Motor neuron (in vitro differentiated cells): Measurements from ENCODE around the gene SRXN1. TPM values are rescaled to one million over a fixed set of nuclear protein-coding genes. Genes with fewer than 3 reads are reported as not detected.

Experiments
- ATAC-seq, 8 experiments: fragments of 200-7000 bp; cut with Tn5 transposase; replicated peaks in 6 of 8; 2 replicates each; pipeline ENCODE4 v1.8.0; 2021; ENCODE audit warnings: mild to moderate bottlenecking in 8 of 8, moderate library complexity in 8 of 8
- H3K27ac ChIP-seq, 2 donors: fragments of 250-450 bp; sonication (Bioruptor Pico); 2 replicates each; pipeline ENCODE4 v1.9.0; 2021; ENCODE audit warnings: antibody characterized with exemption in 2 of 2, mild to moderate bottlenecking in 2 of 2, moderate library complexity in 1 of 2
- H3K4me1 ChIP-seq, 2 donors: fragments of 250-450 bp; sonication (Bioruptor Pico); replicated peaks in 1 of 2; 2 replicates each; pipeline ENCODE4 v1.6.1; 2021; ENCODE audit warnings: antibody characterized with exemption in 2 of 2, mild to moderate bottlenecking in 2 of 2, moderate library complexity in 1 of 2
- H3K4me3 ChIP-seq, 5 donors: fragments of 250-450 bp; sonication (Bioruptor Pico); 2 replicates each; pipeline ENCODE4 v1.9.0; 2021; ENCODE audit warnings: antibody characterized with exemption in 5 of 5, mild to moderate bottlenecking in 5 of 5, moderate library complexity in 4 of 5
- WGBS, 10 experiments: fragments of 450-650 bp; shearing (Covaris generic); methylation state at CpG; one replicate each; pipeline ENCODE4 v1.0.0; 2022; 5-methylcytosine and 5-hydroxymethylcytosine counted together
- in situ Hi-C, 9 experiments: fragments of 400-800 bp; cut with MboI; loops; one replicate each; pipeline ENCODE4 v1.15.0; 2021; ENCODE audit warnings: low sequenced_read_pairs in 9 of 9, low pct_unique_long_range_greater_than_20kb in 2 of 9; ENCODE audit not compliant: unreplicated experiment in 9 of 9
- total RNA-seq, 8 experiments: library from RNA; unstranded; fragments of 300-600 nt; gene quantifications; 2 replicates each; pipeline versions ENCODE4 v1.2.3 to v1.2.4, GENCODE V29; 2022

The SRXN1 gene
- total RNA-seq, 8 experiments from 2014 or later: 7.1 to 51.6 (median 16.2) TPM

- in situ Hi-C loops: no loop called here
- Histone ChIP-seq H3K27ac (no peak overlapping the region), H3K4me1 (peaks cover 20 to 32% of the 10 kb centered on the region in 2 donors), H3K4me3 (no peak overlapping the region)
- 35 to 100% (median 92%) methylated on average over 1 to 6 of the region's 8 CpGs; no CpG with 5 or more reads in 5 of the 10 experiments for WGBS, 10 experiments
- ATAC-seq: no peak
Observed at GRCh38 chr20:602111-602970, 50.7 kb downstream of the SRXN1 start.

- peaks cover 18 to 26% of the 10 kb centered on the region in 2 donors for H3K4me1 ChIP-seq
- H3K4me3 ChIP-seq: no peak overlapping the region
- WGBS, 10 experiments: 40 to 100% (median 72%) methylated on average over 1 to 6 of the region's 6 CpGs; no CpG with 5 or more reads in 2 of the 10 experiments
- H3K27ac ChIP-seq: no peak overlapping the region
- no peak for ATAC-seq
- in situ Hi-C loops: no loop called here
Observed at GRCh38 chr20:600736-601135, 52.3 kb downstream of the SRXN1 start.

GRCh38 chr20:600141-600540, 52.9 kb downstream of the SRXN1 start:
- in situ Hi-C loops: no loop called here
- Histone ChIP-seq H3K4me3 (no peak overlapping the region), H3K4me1 (peaks cover 12 to 20% of the 10 kb centered on the region in 2 donors), H3K27ac (no peak overlapping the region)
- 17 to 100% (median 100%) methylated on average over 1 to 2 of the region's 2 CpGs; no CpG with 5 or more reads in 7 of the 10 experiments for WGBS, 10 experiments
- no peak for ATAC-seq

GRCh38 chr20:598133-598850, 54.7 kb downstream of the SRXN1 start:
- H3K4me1 ChIP-seq: peaks cover 2 to 6% of the 10 kb centered on the region in 2 donors
- in situ Hi-C loops: no loop called here
- no peak for ATAC-seq
- H3K27ac ChIP-seq: no peak overlapping the region
- WGBS, 10 experiments: 8 to 80% (median 60%) methylated on average over 1 to 11 of the region's 13 CpGs; no CpG with 5 or more reads in 5 of the 10 experiments
- H3K4me3 ChIP-seq: no peak overlapping the region

- ATAC-seq: no peak
- H3K27ac ChIP-seq: no peak overlapping the region
- peaks cover 2 to 6% of the 10 kb centered on the region in 2 donors for H3K4me1 ChIP-seq
- in situ Hi-C loops: no loop called here
- WGBS, 10 experiments: 40 to 90% (median 59%) methylated on average over 1 to 2 of the region's 2 CpGs; no CpG with 5 or more reads in 7 of the 10 experiments
- H3K4me3 ChIP-seq: no peak overlapping the region
Observed at GRCh38 chr20:597560-597959, 55.4 kb downstream of the SRXN1 start.

Other genes with a start within 250 kb of the SRXN1 start
- gene RBCK1, start 244.9 kb downstream of the SRXN1 start, total RNA-seq: 100 to 1,000 TPM in 1 of 8 experiments, 10 to 100 TPM in 7; 24.7 to 101 (median 45.5) TPM
- 10 to 100 TPM; 13.1 to 31.4 (median 20.3) TPM for gene TBC1D20, start 190.7 kb downstream of the SRXN1 start, total RNA-seq
- gene CSNK2A1, start 109.4 kb downstream of the SRXN1 start, total RNA-seq: 100 to 1,000 TPM; 107 to 180 (median 148) TPM
- gene TCF15, start 42.9 kb downstream of the SRXN1 start, total RNA-seq: 1 to 10 TPM in 3 of 8 experiments, under 1 TPM in 4, not detected in 1; 0.14 to 1.3 (median 1.00) TPM
- 10 to 100 TPM in 1 of 8 experiments, 1 to 10 TPM in 3, under 1 TPM in 3, not detected in 1; 0.29 to 11.0 (median 4.2) TPM for gene SCRT2, start 22.6 kb upstream of the SRXN1 start, total RNA-seq
- gene SLC52A3, start 115.3 kb upstream of the SRXN1 start, total RNA-seq: under 1 TPM in 6 of 8 experiments, not detected in 2; 0.08 to 0.95 (median 0.28) TPM
- gene FAM110A, start 180.5 kb upstream of the SRXN1 start, total RNA-seq: 10 to 100 TPM in 1 of 8 experiments, 1 to 10 TPM in 6, under 1 TPM in 1; 0.86 to 14.9 (median 3.5) TPM